ENCODE measurements around the gene SIRT5. TPM values are rescaled to one million over a fixed set of nuclear protein-coding genes. Genes with fewer than 3 reads are reported as not detected.

SIRT5 gene
- total RNA-seq, 2 donors from 2014 or later, result 12.1 to 19.0 TPM

DNA sequence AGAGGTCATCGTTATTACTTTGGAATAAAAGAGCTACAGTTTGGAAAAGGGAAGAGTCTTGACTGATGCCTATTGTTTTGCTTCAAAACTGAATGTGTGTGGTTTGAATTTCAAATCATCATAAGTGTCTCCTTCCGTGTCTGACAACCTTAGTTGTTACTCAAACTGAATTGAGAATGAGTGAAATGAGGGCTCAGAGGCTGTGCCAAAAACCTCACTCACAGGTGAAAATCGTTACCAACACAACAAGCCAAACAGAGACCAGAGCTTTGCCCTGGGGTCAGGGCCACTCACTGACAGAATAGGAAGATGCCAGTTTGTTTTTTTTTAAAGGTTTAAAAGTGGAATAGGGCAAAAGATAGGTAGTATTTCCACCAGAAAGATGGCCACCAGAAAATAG is 15.2 kb upstream of the SIRT5 start:
- WGBS, 2 experiments (ENCODE audit: insufficient coverage in 1 of 2, insufficient read length in 1 of 2), result 78 to 100% methylated on average over 2 to 3 of the region's 3 CpGs
- no peak overlapping the region for H3K4me3 Mint-ChIP-seq

DNA sequence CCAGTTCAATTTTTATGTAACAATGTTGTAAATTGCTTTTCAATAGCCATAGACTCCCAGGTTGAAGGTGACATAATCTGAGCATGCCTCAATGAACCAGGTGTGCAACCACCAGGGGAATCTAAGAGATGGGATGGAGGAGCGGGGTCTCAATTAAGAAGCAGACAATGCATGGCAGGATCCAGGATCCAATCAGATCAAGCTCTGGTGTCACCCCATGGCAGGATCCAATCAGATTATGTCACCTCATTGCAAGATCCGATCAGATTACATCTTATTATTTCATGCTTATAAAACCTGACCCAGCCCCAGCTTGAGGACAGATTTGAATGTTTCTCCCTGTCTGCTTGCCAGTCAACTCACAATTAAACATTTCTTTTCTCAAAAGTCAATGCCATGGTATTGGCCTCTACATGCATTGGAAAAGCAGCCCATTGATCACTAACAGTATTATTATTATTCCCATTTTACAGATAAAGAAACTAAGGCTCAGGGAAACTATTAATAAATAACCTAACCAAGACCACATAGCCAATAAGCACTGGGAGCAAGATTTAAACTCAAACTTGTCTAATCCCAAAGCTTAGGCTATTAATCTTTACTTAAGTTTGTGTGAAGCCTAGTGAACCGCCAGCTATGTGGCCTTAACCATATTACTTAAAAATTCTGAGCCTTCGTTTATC is 14.3 kb upstream of the SIRT5 start:
- Mint-ChIP-seq H3K27ac (no peak overlapping the region), H3K9me3 (no peaks in the 10 kb centered on the region), H3K27me3 (ENCODE audit: insufficient read depth) (no peaks in the 10 kb centered on the region), H3K4me3 (no peak overlapping the region), H3K4me1 (peaks cover 6% of the 10 kb centered on the region), H3K36me3 (ENCODE audit: low read depth) (no peaks in the 10 kb centered on the region)
- Histone ChIP-seq H3K27ac (ENCODE audit: low read depth, low read length) (no peak overlapping the region), H3K4me1 (ENCODE audit: control insufficient read depth, insufficient read depth, low read length) (no peaks in the 10 kb centered on the region), H3K27me3 (ENCODE audit: control insufficient read depth, insufficient read depth, low read length, poor library complexity, severe bottlenecking) (no peaks in the 10 kb centered on the region), H3K9ac (ENCODE audit: extremely low read depth, low read length, poor library complexity, severe bottlenecking) (no peak overlapping the region), H3K36me3 (ENCODE audit: control insufficient read depth, insufficient read depth, low read length) (no peaks in the 10 kb centered on the region), H3K4me3 (ENCODE audit: low read length) (no peak overlapping the region), H3K9me3 (ENCODE audit: control insufficient read depth, low read length) (no peaks in the 10 kb centered on the region)
- TF ChIP-seq, protein P1, sequence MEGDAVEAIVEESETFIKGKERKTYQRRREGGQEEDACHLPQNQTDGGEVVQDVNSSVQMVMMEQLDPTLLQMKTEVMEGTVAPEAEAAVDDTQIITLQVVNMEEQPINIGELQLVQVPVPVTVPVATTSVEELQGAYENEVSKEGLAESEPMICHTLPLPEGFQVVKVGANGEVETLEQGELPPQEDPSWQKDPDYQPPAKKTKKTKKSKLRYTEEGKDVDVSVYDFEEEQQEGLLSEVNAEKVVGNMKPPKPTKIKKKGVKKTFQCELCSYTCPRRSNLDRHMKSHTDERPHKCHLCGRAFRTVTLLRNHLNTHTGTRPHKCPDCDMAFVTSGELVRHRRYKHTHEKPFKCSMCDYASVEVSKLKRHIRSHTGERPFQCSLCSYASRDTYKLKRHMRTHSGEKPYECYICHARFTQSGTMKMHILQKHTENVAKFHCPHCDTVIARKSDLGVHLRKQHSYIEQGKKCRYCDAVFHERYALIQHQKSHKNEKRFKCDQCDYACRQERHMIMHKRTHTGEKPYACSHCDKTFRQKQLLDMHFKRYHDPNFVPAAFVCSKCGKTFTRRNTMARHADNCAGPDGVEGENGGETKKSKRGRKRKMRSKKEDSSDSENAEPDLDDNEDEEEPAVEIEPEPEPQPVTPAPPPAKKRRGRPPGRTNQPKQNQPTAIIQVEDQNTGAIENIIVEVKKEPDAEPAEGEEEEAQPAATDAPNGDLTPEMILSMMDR (conservative IDR thresholded peaks at IDR 0.05), result no peak
- no peak for DNase-seq
- 95 to 97% methylated on average over 4 of the region's 4 CpGs for WGBS, 2 experiments (ENCODE audit: insufficient coverage in 1 of 2, insufficient read length in 1 of 2)

More for the DNA sequence above, 15.2 kb upstream of the SIRT5 start:
- Mint-ChIP-seq H3K9me3 (no peaks in the 10 kb centered on the region), H3K4me1 (peaks cover 13% of the 10 kb centered on the region), H3K27ac (no peak overlapping the region), H3K27me3 (ENCODE audit: insufficient read depth) (no peaks in the 10 kb centered on the region), H3K36me3 (ENCODE audit: low read depth) (no peaks in the 10 kb centered on the region)
- no peaks in the 10 kb centered on the region for H3K4me1 ChIP-seq (ENCODE audit: control insufficient read depth, insufficient read depth, low read length)
- no peak for DNase-seq
- H3K9ac ChIP-seq (ENCODE audit: extremely low read depth, low read length, poor library complexity, severe bottlenecking), result no peak overlapping the region
- H3K27ac ChIP-seq (ENCODE audit: low read depth, low read length), result no peak overlapping the region
- H3K27me3 ChIP-seq (ENCODE audit: control insufficient read depth, insufficient read depth, low read length, poor library complexity, severe bottlenecking), result no peaks in the 10 kb centered on the region
- H3K4me3 ChIP-seq (ENCODE audit: low read length), result no peak overlapping the region
- no peaks in the 10 kb centered on the region for H3K9me3 ChIP-seq (ENCODE audit: control insufficient read depth, low read length)
- TF ChIP-seq, protein P1 (conservative IDR thresholded peaks at IDR 0.05), result no peak
- H3K36me3 ChIP-seq (ENCODE audit: control insufficient read depth, insufficient read depth, low read length), result no peaks in the 10 kb centered on the region

DNA sequence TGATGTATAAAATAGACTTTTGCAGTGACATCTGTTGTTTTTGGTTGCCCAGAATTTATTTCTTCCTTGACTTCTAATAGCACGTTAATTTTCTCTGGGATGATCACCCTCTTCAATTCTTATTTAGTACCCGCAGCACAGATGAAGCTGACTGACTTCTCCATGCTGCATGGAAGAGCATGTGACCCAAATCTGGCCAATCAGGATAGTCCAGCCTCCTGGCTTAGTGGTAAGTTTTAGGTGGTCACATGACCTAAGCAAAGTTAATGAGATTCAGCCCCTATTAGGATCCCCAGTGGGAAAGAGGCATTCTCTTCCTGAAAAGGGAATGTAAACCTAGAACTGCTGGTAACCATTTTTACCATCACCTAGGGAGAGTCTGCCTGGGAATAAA is 13.8 kb upstream of the SIRT5 start:
- H3K4me3 Mint-ChIP-seq, result no peak overlapping the region
- DNase-seq, result no peak
- TF ChIP-seq, protein P1 (conservative IDR thresholded peaks at IDR 0.05), result no peak
- H3K27ac ChIP-seq (ENCODE audit: low read depth, low read length), result no peak overlapping the region
- H3K4me1 Mint-ChIP-seq, result peaks cover under 1% of the 10 kb centered on the region
- H3K27me3 ChIP-seq (ENCODE audit: control insufficient read depth, insufficient read depth, low read length, poor library complexity, severe bottlenecking), result no peaks in the 10 kb centered on the region
- WGBS, 2 experiments (ENCODE audit: insufficient coverage in 1 of 2, insufficient read length in 1 of 2), result 96 to 100% methylated on average over 2 of the region's 2 CpGs
- H3K9me3 Mint-ChIP-seq, result no peaks in the 10 kb centered on the region
- no peak overlapping the region for H3K27ac Mint-ChIP-seq
- H3K27me3 Mint-ChIP-seq (ENCODE audit: insufficient read depth), result no peaks in the 10 kb centered on the region
- H3K36me3 ChIP-seq (ENCODE audit: control insufficient read depth, insufficient read depth, low read length), result no peaks in the 10 kb centered on the region
- H3K9me3 ChIP-seq (ENCODE audit: control insufficient read depth, low read length), result no peaks in the 10 kb centered on the region
- H3K4me1 ChIP-seq (ENCODE audit: control insufficient read depth, insufficient read depth, low read length), result no peaks in the 10 kb centered on the region
- H3K36me3 Mint-ChIP-seq (ENCODE audit: low read depth), result no peaks in the 10 kb centered on the region
- no peak overlapping the region for H3K9ac ChIP-seq (ENCODE audit: extremely low read depth, low read length, poor library complexity, severe bottlenecking)
- H3K4me3 ChIP-seq (ENCODE audit: low read length), result no peak overlapping the region
